Upper lobe of right lung (tissue), 1 donor: ENCODE measurements around the gene FAM229B. TPM values are rescaled to one million over a fixed set of nuclear protein-coding genes. Genes with fewer than 3 reads are reported as not detected.
"Not testable (repeated sequence)": the region's sequence is repeated elsewhere in the genome, so short reads cannot be mapped to it uniquely, and the experiment has no call there.

ENCODE experiments used
- ATAC-seq: fragments of 200-7000 bp; cut with Tn5 transposase; one replicate; pipeline ENCODE4 v1.9.1; 2020; ENCODE audit warnings: mild to moderate bottlenecking, moderate library complexity
- DNase-seq: peaks from one replicate; pipeline ENCODE4 v3.0.0-alpha.2; 2020
- H3K27ac ChIP-seq: fragments of 200-600 bp; one replicate; pipeline ENCODE4 v1.8.0; 2022
- H3K27me3 ChIP-seq: fragments of 200-600 bp; one replicate; pipeline ENCODE4 v1.8.0; 2022; ENCODE audit warnings: mild to moderate bottlenecking
- H3K36me3 ChIP-seq: fragments of 200-600 bp; one replicate; pipeline ENCODE4 v1.8.0; 2022
- H3K4me1 ChIP-seq: fragments of 200-600 bp; one replicate; pipeline ENCODE4 v1.8.0; 2022
- H3K4me3 ChIP-seq: fragments of 200-600 bp; one replicate; pipeline ENCODE4 v1.8.0; 2022; ENCODE audit warnings: mild to moderate bottlenecking
- H3K9me3 ChIP-seq: fragments of 200-600 bp; one replicate; pipeline ENCODE4 v1.8.0; 2022
- CTCF ChIP-seq: fragments of 200-600 bp; IDR thresholded peaks from one replicate; pipeline ENCODE4 v1.8.0; 2022; ENCODE audit warnings: antibody characterized with exemption
- intact Hi-C: fragments of 100-400 bp; cut with DNase I; formaldehyde crosslinking; loops from one replicate; pipeline ENCODE4 v1.11.0; 2022
- total RNA-seq: library from RNA; stranded (reverse); fragmentation: NEBNext Ultra II Directional; extraction: Animal tissue kit (Norgen Biotek cat#: 25700); gene quantifications from one replicate; pipeline ENCODE4 v1.2.1, GENCODE V29; 2021
- donor health status: DM: no; HTN: yes; CAD: no; lungs with severe emphysema.

Gene FAM229B
- total RNA-seq, 1 donor from 2014 or later: 8.2 TPM

GRCh38 chr6:112100561-112100960 lies 13.2 kb downstream of the FAM229B start:
- no peak for TF ChIP-seq CTCF
- no peak for DNase-seq
- ATAC-seq: no peak
- Histone ChIP-seq H3K27me3 (no peaks in the 10 kb centered on the region), H3K36me3 (no peaks in the 10 kb centered on the region), H3K4me3 (no peak overlapping the region), H3K9me3 (no peaks in the 10 kb centered on the region), H3K4me1 (no peaks in the 10 kb centered on the region), H3K27ac (no peak overlapping the region)
- intact Hi-C loops: no loop called here

GRCh38 chr6:112106026-112106425 lies 18.6 kb downstream of the FAM229B start:
- H3K9me3 ChIP-seq, H3K27ac ChIP-seq, H3K4me1 ChIP-seq, H3K4me3 ChIP-seq, intact Hi-C loops, DNase-seq, ATAC-seq, H3K27me3 ChIP-seq: not testable (repeated sequence)
- H3K36me3 ChIP-seq: peaks cover 40% of the 10 kb centered on the region

- DNase-seq: no peak
- Histone ChIP-seq H3K27ac (no peak overlapping the region), H3K4me3 (no peak overlapping the region), H3K9me3 (no peaks in the 10 kb centered on the region), H3K27me3 (no peaks in the 10 kb centered on the region), H3K4me1 (no peaks in the 10 kb centered on the region), H3K36me3 (peaks cover 41% of the 10 kb centered on the region)
- TF ChIP-seq CTCF: no peak
- no peak for ATAC-seq
- intact Hi-C loops: no loop called here
These were observed 19.2 kb downstream of the FAM229B start for GRCh38 chr6:112106562-112106961.

GRCh38 chr6:112109262-112109661 lies 21.9 kb downstream of the FAM229B start:
- H3K4me3 ChIP-seq: no peak overlapping the region
- no peak for TF ChIP-seq CTCF
- H3K36me3 ChIP-seq: peaks cover 66% of the 10 kb centered on the region
- ATAC-seq: no peak
- no peaks in the 10 kb centered on the region for H3K4me1 ChIP-seq
- intact Hi-C loops: no loop called here
- H3K27ac ChIP-seq: no peak overlapping the region
- no peaks in the 10 kb centered on the region for H3K27me3 ChIP-seq
- H3K9me3 ChIP-seq: no peaks in the 10 kb centered on the region
- no peak for DNase-seq

GRCh38 chr6:112113431-112113830 lies 26.0 kb downstream of the FAM229B start:
- ATAC-seq (no peak), DNase-seq (no peak)
- Histone ChIP-seq H3K27ac (no peak overlapping the region), H3K4me1 (no peaks in the 10 kb centered on the region), H3K9me3 (no peaks in the 10 kb centered on the region), H3K4me3 (no peak overlapping the region), H3K27me3 (no peaks in the 10 kb centered on the region), H3K36me3 (peaks cover 74% of the 10 kb centered on the region)
- TF ChIP-seq CTCF: no peak
- intact Hi-C loops: no loop called here

- peaks cover 72% of the 10 kb centered on the region for H3K36me3 ChIP-seq
- intact Hi-C loops: no loop called here
These were observed 26.5 kb downstream of the FAM229B start for GRCh38 chr6:112113918-112114317.

More at GRCh38 chr6:112113918-112114317, 26.5 kb downstream of the FAM229B start:
- H3K9me3 ChIP-seq: no peaks in the 10 kb centered on the region
- H3K27ac ChIP-seq: no peak overlapping the region
- ATAC-seq (no peak), DNase-seq (no peak)
- no peak for TF ChIP-seq CTCF
- no peaks in the 10 kb centered on the region for H3K27me3 ChIP-seq
- no peak overlapping the region for H3K4me3 ChIP-seq
- H3K4me1 ChIP-seq: no peaks in the 10 kb centered on the region
